LNCaP clone FGC (cell line): ENCODE results near the gene CACNA2D3.

ENCODE experiments used
- DNase-seq: peaks from one replicate; pipeline ENCODE4 v3.0.0-alpha.2; 2011; ENCODE audit warnings: low read depth
- H3K4me3 ChIP-seq: 2 replicates; pipeline ENCODE4 v1.5.1; 2011; ENCODE audit warnings: mild to moderate bottlenecking, low read depth, low read length, control low read depth
- TF ChIP-seq, protein P1 (sequence below): IDR thresholded peaks from 2 replicates; pipeline ENCODE4 v1.5.1; 2012; ENCODE audit warnings: mild to moderate bottlenecking; ENCODE audit not compliant: control insufficient read depth, insufficient read depth; ENCODE audit errors: extremely low read depth

CACNA2D3 gene

DNA sequence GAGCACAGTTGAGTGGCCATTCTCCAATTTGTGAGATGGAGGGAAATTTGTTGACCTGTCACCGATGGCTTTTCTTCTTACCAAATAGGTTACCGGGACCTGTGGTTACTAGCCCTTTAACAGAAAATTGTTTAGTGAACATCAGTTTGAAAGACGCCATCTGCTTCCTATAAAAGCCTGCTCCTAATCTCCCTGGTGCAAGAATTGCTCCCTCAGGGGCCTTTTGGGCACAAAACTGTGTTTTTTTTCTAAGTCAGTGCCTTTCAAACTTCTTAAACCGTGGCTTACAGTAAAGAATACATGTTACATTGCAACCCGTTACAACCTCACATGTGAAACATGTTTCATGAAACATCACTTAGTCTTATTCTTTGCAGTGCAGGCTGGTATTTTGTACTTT is 15.0 kb downstream of the CACNA2D3 start:
- TF ChIP-seq, protein P1, sequence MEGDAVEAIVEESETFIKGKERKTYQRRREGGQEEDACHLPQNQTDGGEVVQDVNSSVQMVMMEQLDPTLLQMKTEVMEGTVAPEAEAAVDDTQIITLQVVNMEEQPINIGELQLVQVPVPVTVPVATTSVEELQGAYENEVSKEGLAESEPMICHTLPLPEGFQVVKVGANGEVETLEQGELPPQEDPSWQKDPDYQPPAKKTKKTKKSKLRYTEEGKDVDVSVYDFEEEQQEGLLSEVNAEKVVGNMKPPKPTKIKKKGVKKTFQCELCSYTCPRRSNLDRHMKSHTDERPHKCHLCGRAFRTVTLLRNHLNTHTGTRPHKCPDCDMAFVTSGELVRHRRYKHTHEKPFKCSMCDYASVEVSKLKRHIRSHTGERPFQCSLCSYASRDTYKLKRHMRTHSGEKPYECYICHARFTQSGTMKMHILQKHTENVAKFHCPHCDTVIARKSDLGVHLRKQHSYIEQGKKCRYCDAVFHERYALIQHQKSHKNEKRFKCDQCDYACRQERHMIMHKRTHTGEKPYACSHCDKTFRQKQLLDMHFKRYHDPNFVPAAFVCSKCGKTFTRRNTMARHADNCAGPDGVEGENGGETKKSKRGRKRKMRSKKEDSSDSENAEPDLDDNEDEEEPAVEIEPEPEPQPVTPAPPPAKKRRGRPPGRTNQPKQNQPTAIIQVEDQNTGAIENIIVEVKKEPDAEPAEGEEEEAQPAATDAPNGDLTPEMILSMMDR, result no peak
- DNase-seq, result no peak

GRCh38 chr3:54138937-54139547 is 16.7 kb downstream of the CACNA2D3 start:
- H3K4me3 ChIP-seq, result no peak overlapping the region
- TF ChIP-seq, protein P1, result no peak
- no peak for DNase-seq

More for the DNA sequence above, 15.0 kb downstream of the CACNA2D3 start:
- H3K4me3 ChIP-seq, result no peak overlapping the region

- TF ChIP-seq, protein P1, result no peak
- H3K4me3 ChIP-seq, result no peak overlapping the region
- no peak for DNase-seq
These were observed 17.3 kb downstream of the CACNA2D3 start for GRCh38 chr3:54139630-54140029.

DNA sequence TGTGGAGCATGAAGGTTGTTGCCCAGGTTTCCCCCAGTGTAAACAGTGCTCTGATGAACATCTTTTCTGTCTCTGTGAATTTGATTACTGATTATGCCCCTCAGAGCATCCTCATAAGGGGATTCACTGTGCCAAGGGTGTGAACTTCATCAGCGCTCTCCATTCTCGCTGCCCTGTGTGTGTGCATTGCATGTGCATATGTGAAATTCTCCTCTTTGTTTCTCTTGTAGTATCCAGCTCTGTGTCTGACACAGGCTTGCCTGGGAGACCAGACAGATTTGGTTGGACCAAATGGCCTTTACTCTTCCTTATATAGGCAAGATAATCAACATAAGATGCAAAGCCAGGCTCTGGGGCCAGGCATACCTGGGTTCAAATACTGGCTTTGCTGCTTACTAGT is 21.9 kb downstream of the CACNA2D3 start:
- TF ChIP-seq, protein P1, result no peak
- H3K4me3 ChIP-seq, result no peak overlapping the region
- no peak for DNase-seq

DNA sequence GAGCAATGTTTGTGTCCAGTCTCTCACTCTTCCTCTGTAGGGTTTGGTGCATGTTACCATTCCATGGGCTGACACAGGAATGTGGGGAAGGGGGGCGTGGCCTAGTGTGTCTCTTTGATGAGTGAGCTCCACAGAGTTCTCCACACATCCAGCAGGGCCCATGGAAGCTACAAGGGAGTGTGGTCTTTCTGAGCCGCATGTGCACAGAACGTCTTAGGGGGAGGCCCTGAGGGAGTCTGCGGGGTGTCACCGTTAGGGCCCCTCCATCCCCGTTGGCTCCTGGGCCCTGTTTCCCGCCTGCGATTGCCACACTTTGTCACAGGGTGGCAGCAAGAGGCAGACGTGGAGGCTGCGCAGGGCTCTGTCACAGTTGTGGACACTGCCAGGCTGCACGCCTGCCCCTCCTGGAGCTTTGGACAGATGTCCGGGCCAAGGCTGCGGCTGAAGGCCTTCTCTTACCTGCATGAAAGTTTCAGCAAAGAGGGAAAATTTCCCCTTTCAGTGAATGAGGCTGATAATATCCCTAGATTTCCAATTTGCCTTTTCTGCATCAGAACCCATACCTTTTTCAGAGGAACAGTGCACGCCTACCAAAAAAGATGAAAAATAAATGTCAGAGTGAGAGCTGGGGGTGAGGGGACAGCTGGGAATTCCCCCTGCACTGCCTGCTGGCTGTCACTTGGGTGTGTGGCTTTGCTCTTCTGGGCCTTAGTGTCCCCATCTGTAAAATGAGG is 24.3 kb downstream of the CACNA2D3 start:
- H3K4me3 ChIP-seq, result no peak overlapping the region
- DNase-seq, result no peak
- TF ChIP-seq, protein P1, result peak; percentile 99

GRCh38 chr3:54150864-54151467 is 28.6 kb downstream of the CACNA2D3 start:
- TF ChIP-seq, protein P1, result no peak
- no peak for DNase-seq

DNA sequence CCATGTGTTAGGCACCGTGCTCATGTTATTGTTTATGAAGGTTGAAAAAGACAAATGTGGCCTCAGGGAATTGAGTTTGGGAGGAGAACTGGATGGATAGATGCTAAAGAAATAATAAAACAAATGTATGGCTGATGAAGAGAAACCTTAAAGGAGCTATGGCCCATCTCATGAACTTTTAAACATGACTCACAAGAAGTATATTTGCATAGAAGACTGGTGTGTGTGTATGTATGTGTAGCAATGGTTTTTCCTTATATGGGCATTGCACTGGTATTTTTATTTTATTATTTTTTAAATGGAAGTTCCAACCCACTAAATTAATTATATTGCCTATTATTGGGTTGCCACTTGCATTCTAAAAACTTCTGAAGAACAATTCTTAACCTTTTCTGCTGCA is 31.1 kb downstream of the CACNA2D3 start:
- TF ChIP-seq, protein P1, result no peak
- DNase-seq, result no peak
- H3K4me3 ChIP-seq, result no peak overlapping the region

More at GRCh38 chr3:54150864-54151467, 28.6 kb downstream of the CACNA2D3 start:
- no peak overlapping the region for H3K4me3 ChIP-seq
